K562 (cell line): ENCODE results near the gene VAMP4. TPM values are rescaled to one million over a fixed set of nuclear protein-coding genes. Genes with fewer than 3 reads are reported as not detected.

ENCODE experiments used
- BCLAF1 ChIP-seq, 2 experiments: fragments of 450-650 bp in 1 of 2; IDR thresholded peaks; 2 replicates each; pipeline ENCODE4 v1.6.1; 2011 to 2017; ENCODE audit warnings: low read depth in 2 of 2, antibody characterized with exemption in 1 of 2, borderline replicate concordance in 1 of 2, low read length in 1 of 2, mild to moderate bottlenecking in 1 of 2, mixed read lengths in 1 of 2; ENCODE audit not compliant: control insufficient read depth in 1 of 2
- BDP1 ChIP-seq: IDR thresholded peaks from 3 replicates; pipeline ENCODE4 v1.6.1; 2011; ENCODE audit not compliant: insufficient read length, insufficient read depth
- BMI1 ChIP-seq: fragments of 150-350 bp; IDR thresholded peaks from 2 replicates; pipeline ENCODE4 v1.6.1; 2014; ENCODE audit warnings: low read length
- CAMTA2 ChIP-seq: fragments of 250-450 bp; sonication (Bioruptor Pico); conservative IDR thresholded peaks from 2 replicates; pipeline ENCODE4 v1.5.1; 2022
- ELF2 ChIP-seq: fragments of 250-450 bp; sonication (Bioruptor Pico); IDR thresholded peaks from 2 replicates; pipeline ENCODE4 v1.5.0; 2021; ENCODE audit warnings: mild to moderate bottlenecking
- IRF1 ChIP-seq: sonication (generic); formaldehyde crosslinking; IDR thresholded peaks from 2 replicates; pipeline ENCODE4 v1.8.0; 2022; ENCODE audit warnings: missing genetic modification reagents, mild to moderate bottlenecking, borderline replicate concordance
- MED1 ChIP-seq: sonication (generic); formaldehyde crosslinking; IDR thresholded peaks from 2 replicates; pipeline ENCODE4 v1.8.1; 2023; ENCODE audit warnings: missing genetic modification reagents, borderline replicate concordance
- MXD1 ChIP-seq: fragments of 250-450 bp; sonication (Bioruptor Pico); IDR thresholded peaks from 2 replicates; pipeline ENCODE4 v1.8.0; 2021; ENCODE audit warnings: borderline replicate concordance, mild to moderate bottlenecking, moderate library complexity; ENCODE audit not compliant: poor library complexity, severe bottlenecking
- NCOA4 ChIP-seq: fragments of 450-650 bp; IDR thresholded peaks from 2 replicates; pipeline ENCODE4 v1.6.1; 2018; ENCODE audit warnings: mild to moderate bottlenecking; ENCODE audit not compliant: partially characterized antibody
- NFIX ChIP-seq: fragments of 250-450 bp; sonication (Bioruptor Pico); IDR thresholded peaks from 2 replicates; pipeline ENCODE4 v1.4.0; 2020; ENCODE audit warnings: low read depth, mild to moderate bottlenecking, moderate library complexity
- PRPF4 ChIP-seq: fragments of 200-400 bp; formaldehyde crosslinking; IDR thresholded peaks from one replicate; pipeline ENCODE4 v1.6.1; 2017; ENCODE audit warnings: low read length, low read depth, mild to moderate bottlenecking; ENCODE audit not compliant: insufficient read depth, poor library complexity, severe bottlenecking
- PTTG1 ChIP-seq: fragments of 450-650 bp; IDR thresholded peaks from 2 replicates; pipeline ENCODE4 v1.6.1; 2016; ENCODE audit warnings: low read depth, mild to moderate bottlenecking, missing genetic modification characterization, missing compliant biosample characterization
- SAFB2 ChIP-seq: fragments of 200-400 bp; formaldehyde crosslinking; IDR thresholded peaks from 2 replicates; pipeline ENCODE4 v1.6.1; 2018; ENCODE audit warnings: borderline replicate concordance, low read length, low read depth, moderate library complexity; ENCODE audit not compliant: severe bottlenecking
- SMARCC2 ChIP-seq: fragments of 450-650 bp; IDR thresholded peaks from 2 replicates; pipeline ENCODE4 v1.6.1; 2017; ENCODE audit warnings: antibody characterized with exemption, moderate library complexity, mild to moderate bottlenecking, low read depth
- STAT5A ChIP-seq: IDR thresholded peaks from 2 replicates; pipeline ENCODE4 v1.6.1; 2012; ENCODE audit warnings: low read length, inconsistent platforms, borderline replicate concordance
- TAF1 ChIP-seq: IDR thresholded peaks from 2 replicates; pipeline ENCODE4 v1.6.1; 2011; ENCODE audit warnings: mild to moderate bottlenecking, low read length, moderate library complexity; ENCODE audit not compliant: insufficient read depth, control insufficient read depth, severe bottlenecking; ENCODE audit errors: extremely low read depth
- ZBTB7A ChIP-seq: IDR thresholded peaks from 2 replicates; pipeline ENCODE4 v1.6.1; 2011; ENCODE audit warnings: low read depth, mild to moderate bottlenecking, low read length, moderate library complexity, borderline replicate concordance; ENCODE audit not compliant: control insufficient read depth
- ZNF212 ChIP-seq: fragments of 450-650 bp; formaldehyde crosslinking; IDR thresholded peaks from 2 replicates; pipeline ENCODE4 v1.4.0; 2020; ENCODE audit warnings: mild to moderate bottlenecking
- ZNF253 ChIP-seq: fragments of 250-450 bp; sonication (Bioruptor Pico); conservative IDR thresholded peaks from 2 replicates; pipeline ENCODE4 v1.6.1; 2021; ENCODE audit warnings: mild to moderate bottlenecking
- ZNF639 ChIP-seq, 2 experiments: fragments of 200-800 bp in 1 of 2; sonication (Bioruptor generic) in 1 of 2; sonication (generic) in 1 of 2; formaldehyde crosslinking in 1 of 2; IDR thresholded peaks in 1 of 2; conservative IDR thresholded peaks in 1 of 2; 2 replicates each; pipeline versions ENCODE4 v1.5.0 to v1.6.1; 2016 to 2020; ENCODE audit warnings: missing compliant biosample characterization in 1 of 2, missing genetic modification characterization in 1 of 2, missing genetic modification reagents in 1 of 2
- ZZZ3 ChIP-seq: fragments of 450-650 bp; IDR thresholded peaks from 2 replicates; pipeline ENCODE4 v1.6.1; 2016; ENCODE audit warnings: antibody characterized with exemption, mild to moderate bottlenecking, moderate library complexity
- polyA plus RNA-seq, 8 experiments: library from polyadenylated mRNA; depleted of rRNA in 4 of 8; stranded (reverse) in 5 of 8; unstranded in 3 of 8; fragments of >200 nt; fragmentation: Nextera tagmentation in 2 of 8; fragmentation: Illumina TruSeq in 1 of 8; extraction: Ambion mirVana in 2 of 8; extraction: Trizol in 1 of 8; gene quantifications; 2 replicates each; pipeline versions ENCODE4 v1.2.1 to v1.2.3, GENCODE V29; 2011 to 2014; ENCODE audit warnings: inconsistent platforms in 1 of 8, missing spikeins in 1 of 8
- total RNA-seq, 7 experiments: library from RNA; depleted of rRNA in 6 of 7; stranded (reverse); fragments of >200 nt in 6 of 7; fragmentation: Illumina TruSeq in 2 of 7; extraction: Trizol in 2 of 7; gene quantifications; 2 replicates each; pipeline versions ENCODE4 v1.2.1 to v1.2.3, GENCODE V29; 2011 to 2021; ENCODE audit warnings: low replicate concordance in 1 of 7

Gene VAMP4
- total and polyA plus RNA-seq, 9 of the 15 experiments (the other 6 are each of a cell fraction or from before 2014, with no cell fraction given), result 3.3 to 21.4 (median 11.9) TPM

- TF ChIP-seq IRF1 (CRISPR knock-in tag), result no peak
- TF ChIP-seq PRPF4, result no peak
- TF ChIP-seq ZBTB7A, result peak; percentile 70; the same call in 1 of the 2 replicates
- no peak for TF ChIP-seq BDP1
- TF ChIP-seq SMARCC2, result no peak
- TF ChIP-seq ZZZ3, result no peak
- peak; percentile 18; the same call in 1 of the 2 replicates for TF ChIP-seq STAT5A
- no peak for TF ChIP-seq NCOA4
- no peak for TF ChIP-seq SAFB2
- no peak for TF ChIP-seq NFIX (CRISPR knock-in tag)
- no peak for TF ChIP-seq MXD1 (CRISPR knock-in tag)
- no peak for TF ChIP-seq PTTG1
- TF ChIP-seq TAF1, result peak; percentile 79
- peak; percentile 92 for TF ChIP-seq ELF2 (CRISPR knock-in tag)
- TF ChIP-seq BCLAF1 (IDR thresholded peaks at IDR 0.05; ENCODE audit: borderline replicate concordance in 1 of 2, control insufficient read depth in 1 of 2, low read depth in 2 of 2, low read length in 1 of 2), result no peak
- no peak for TF ChIP-seq MED1 (CRISPR knock-in tag)
- TF ChIP-seq ZNF639 (CRISPR knock-in tag; conservative IDR thresholded peaks at IDR 0.05 in 1 of 2, IDR thresholded peaks at IDR 0.05 in 1 of 2), result peak in 1 of 2 experiments; percentile 92; a peak in 2 of 4 replicates
- no peak for TF ChIP-seq CAMTA2 (CRISPR knock-in tag)
- TF ChIP-seq BMI1, result no peak
- no peak for TF ChIP-seq ZNF253 (CRISPR knock-in tag)
- no peak for TF ChIP-seq ZNF212 (CRISPR knock-in tag)
Measured at GRCh38 chr1:171781176-171781875, 39.5 kb upstream of the VAMP4 start, which contains the start of gene METTL13 (continued).
